Erythroblast (primary cell): ENCODE results near the gene ZP2.

Experiments used
- GATA1 ChIP-seq: IDR thresholded peaks from 2 replicates; pipeline ENCODE4 v1.6.1; 2011; ENCODE audit warnings: low read depth, mild to moderate bottlenecking, control low read depth, low read length, moderate library complexity
- POLR2A ChIP-seq: IDR thresholded peaks from 2 replicates; pipeline ENCODE4 v1.6.1; 2011; ENCODE audit warnings: mild to moderate bottlenecking, low read length

- TF ChIP-seq POLR2A (no peak), GATA1 (no peak)
Measured at GRCh38 chr16:21199607-21200218, 11.7 kb downstream of the ZP2 start.
